Hematopoietic multipotent progenitor cell treated with erythropoietin and hydrocortisone succinate and interleukin-3 and kit ligand, for 4 days (in vitro differentiated cells): ENCODE data around the gene SRCIN1.
"Not testable (repeated sequence)": the region's sequence is repeated elsewhere in the genome, so short reads cannot be mapped to it uniquely, and the experiment has no call there.

Source experiments
- DNase-seq: peaks from one replicate; pipeline ENCODE4 v3.0.0-alpha.2; 2015

Gene SRCIN1

DNA sequence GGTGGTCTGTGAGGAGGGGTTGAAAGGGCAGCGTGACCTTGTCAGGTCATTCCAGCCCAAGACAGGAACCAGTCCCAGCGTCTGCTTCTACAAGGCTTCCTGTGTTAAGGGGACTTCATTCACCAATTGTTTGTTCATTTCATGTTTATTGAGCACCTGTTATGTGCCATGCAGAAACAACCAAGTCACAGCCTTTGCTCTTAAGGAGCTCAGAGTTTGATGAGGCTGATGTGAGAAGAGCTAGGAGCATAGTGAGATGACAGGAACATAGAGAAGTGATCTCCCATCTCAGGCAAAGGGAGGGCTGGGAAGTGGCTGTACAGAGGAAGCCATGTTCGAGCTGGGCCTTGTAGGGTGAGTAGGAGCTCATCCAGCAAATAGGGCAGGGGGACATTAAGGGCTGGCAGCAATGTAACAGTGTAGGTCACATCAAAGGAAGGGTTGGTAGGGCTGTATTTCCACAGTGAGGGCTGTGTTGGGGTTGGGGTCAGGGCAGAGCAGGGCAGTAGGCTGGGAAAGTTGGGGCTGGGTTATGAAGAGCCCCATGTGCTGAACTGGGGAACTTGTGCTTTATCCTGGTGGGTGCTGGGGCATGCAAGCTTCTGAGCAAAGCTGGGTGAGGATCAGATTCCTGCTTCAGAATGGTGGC is 97.7 kb downstream of the SRCIN1 start:
- DNase-seq: no peak

DNA sequence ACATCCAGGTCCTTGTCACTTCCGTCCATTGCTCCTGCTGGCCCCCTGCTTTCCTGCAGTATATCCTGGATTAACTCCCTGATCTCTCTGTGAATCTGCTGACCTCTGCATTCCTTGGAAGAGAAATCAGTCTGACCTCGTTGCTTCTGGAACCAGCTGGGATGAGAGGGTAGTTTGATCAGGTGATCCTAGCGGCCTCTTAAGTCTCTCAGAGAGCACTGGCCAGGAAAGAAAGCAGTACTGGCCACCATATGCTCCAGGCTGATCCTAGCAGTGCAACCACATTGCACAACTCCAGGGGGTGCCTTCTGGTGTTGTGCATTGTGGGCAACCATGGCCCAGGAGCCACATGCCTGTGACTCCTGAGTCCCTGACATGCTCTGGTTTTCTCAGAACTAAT is 98.3 kb downstream of the SRCIN1 start:
- DNase-seq: no peak

DNA sequence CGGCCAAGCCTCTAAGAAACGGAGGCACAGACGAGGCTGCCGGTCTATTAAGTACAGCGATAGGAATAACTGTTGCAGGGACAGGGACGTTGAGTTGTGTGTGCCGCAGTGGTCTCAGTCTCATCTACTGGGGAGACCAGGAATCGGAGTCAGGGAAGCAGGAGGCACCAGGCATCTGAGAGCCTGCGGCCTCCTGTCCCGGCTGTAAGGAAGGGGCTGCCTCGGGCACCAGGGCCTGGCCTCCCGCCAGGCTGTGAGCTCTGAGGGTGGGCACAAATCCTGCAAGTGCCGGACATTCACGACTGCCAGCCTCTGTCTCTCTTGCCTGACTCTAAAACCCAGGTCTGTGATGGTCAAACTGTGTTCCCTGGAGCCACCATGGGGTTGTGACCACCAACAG is 101.5 kb downstream of the SRCIN1 start:
- no peak for DNase-seq

DNA sequence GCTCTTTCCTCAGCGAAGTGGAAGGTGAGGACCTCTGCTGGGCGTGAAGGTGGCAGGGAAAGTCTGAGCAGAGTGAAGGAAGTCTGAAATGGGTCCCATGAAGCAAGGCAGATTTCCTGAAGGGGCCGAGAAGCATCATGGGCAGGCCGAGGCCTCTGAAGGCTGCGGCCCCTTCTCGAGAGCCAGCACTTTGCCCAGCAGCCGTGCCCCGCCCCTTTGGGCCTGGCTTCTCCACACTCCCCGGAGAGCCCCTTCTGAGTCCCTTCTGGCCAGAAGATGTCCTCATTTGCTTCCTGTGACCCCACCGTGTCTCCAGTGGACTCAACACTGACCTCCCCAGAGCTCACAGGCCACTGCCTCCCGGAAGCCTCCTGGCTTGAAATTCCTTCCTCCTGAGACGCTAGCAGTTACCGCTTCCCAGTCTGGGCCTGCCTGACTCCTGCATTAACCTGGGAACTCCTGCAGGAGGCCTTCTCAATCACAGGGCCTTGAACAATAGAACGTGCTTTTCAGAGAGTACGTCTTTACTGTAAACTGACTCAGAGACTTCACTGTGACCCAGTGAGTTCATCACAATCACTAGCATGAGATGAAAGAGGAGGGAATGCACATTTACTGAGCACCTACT is 102.4 kb downstream of the SRCIN1 start:
- not testable (repeated sequence) for DNase-seq

DNA sequence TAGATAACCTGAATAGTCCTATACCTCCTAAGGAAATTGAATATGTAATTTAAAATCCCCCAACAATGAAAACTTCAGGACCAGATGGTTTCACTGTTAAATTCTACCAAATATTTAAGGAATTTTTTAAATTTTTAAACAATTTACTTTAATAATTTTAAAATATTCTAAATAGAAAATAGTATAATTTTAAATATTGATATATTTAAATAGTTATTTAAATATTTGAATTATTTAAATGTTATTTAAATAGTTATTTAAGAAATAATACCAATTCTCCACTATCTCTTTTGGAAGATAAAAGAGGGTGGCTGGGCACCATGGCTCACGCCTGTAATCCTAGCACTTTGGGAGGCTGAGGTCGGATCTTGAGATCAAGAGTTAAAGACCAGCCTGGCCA is 104.0 kb downstream of the SRCIN1 start:
- DNase-seq: not testable (repeated sequence)

DNA sequence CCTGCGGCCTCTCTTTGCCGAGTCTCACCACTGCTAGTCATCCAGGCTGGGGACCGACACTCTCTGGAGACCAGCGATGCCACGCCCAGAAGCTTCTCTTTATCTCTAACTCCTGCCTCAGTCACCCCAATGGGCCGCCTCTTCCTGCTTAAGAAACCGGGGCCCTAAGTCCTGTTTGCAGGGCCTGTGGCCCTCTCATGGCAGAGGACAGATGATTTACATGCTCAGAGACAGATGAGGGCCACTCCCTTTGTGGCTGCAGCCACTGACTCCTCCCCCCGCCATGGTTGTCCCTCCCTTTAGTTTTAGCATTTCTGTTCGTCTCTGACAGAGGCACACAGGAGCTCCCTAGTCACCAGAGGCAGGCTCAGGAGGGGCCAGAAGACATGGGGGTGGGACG is 106.5 kb downstream of the SRCIN1 start:
- not testable (repeated sequence) for DNase-seq

DNA sequence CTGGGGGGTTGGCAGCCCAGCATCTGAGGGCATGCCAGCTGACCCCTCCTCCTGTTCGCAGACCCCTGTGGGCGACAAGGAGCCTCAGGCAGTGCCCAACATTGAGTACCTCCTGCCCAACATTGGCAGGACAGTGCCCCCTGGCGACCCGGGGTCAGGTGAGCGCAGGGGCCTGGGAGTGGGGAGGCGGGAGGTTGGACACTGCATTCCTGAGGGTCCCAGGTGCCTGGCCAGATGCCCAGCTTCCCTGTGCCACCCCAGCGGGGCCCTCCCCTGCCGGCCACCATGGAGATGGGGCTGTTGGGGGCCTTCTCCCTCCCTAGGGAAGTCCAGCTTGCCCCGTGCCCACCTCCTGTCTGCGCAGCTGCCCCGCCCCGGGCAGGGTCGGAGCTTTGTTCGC is 107.4 kb downstream of the SRCIN1 start:
- DNase-seq: no peak

DNA sequence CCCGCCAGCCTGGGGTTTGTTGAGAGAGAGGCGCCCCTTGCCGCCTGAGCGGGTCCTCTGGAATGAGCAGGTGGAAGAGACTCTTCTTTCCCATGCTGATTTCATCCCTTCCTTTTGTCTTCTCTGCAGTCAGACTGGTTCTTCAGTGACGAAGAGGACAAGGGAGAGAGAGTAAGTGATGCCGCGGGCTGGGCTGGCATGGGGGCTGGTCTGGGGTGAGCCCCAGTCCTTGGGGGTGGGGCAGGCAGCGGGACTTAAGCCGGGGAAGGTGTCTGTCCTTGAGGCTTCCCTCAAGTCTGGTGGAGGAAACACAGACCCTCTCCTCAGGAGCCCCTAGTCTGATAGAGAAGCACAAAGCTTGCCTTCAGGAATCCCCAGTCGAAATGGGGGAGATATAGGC is 108.1 kb downstream of the SRCIN1 start:
- DNase-seq: not testable (repeated sequence)

DNA sequence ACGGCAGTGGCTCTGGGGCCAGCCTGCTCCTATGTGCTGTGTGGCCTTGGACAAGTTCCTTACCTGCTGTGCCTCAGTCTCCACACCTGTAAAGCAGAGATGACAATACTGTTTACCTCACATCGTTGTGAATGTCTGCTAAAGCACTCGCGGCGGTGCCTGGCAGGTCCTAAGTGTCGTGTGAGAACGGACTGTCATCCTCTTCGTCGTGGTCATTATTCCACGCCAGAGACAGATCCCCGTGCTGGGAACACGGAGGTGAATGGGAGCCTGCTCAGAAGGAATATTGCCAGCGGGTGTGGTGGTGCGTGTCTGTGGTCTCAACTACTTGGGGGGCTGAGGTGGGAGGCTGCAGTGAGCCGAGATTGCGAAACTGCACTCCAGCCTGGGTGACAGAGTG is 111.6 kb downstream of the SRCIN1 start:
- not testable (repeated sequence) for DNase-seq

DNA sequence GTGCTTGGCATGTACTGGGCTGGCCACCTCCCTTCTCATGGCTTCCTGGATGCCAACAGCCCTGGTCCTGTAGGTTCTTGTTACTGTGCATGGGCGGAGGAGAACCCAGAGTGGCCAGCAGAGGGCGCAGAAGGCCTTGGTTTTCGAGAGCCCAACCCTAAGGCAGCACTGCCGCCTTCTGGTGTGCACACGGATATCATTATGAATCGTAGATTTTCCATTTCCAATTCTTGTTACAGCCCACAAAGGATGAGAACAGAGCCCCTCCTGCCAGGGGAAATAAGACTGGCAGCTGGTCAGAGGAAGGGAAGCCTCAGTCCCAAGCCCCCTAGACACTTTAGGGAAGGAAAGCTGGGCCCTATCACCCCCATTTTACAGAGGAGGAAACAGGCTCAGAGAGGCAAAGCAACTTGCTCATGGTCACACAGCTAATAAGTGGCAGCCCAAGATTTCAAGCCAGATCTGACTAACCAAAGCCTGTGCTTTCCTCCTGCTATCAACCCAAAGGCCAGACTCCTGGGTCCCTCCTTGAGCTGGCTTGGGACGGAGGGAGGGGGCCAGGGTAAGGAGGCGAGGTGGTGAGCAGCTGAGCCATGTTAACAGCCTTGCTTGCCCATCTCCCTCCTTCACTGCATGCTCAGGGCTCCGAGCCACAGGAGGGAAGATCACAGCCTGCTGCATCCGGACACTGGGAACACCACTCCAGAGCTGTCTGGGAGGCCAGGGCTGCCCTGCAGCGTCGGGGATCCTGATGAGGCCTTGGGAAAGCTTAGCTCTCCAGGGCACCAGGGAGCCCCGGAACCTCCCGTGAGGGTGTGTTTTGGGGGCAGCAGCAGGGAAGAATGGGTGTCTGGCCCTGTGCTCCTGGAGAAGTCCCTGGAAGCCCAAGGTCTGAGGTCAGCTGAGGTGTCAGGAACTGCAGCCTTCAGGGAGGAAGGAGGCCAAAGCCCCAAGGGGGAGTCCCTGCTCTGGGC is 113.4 kb downstream of the SRCIN1 start:
- DNase-seq: peak; percentile 93

DNA sequence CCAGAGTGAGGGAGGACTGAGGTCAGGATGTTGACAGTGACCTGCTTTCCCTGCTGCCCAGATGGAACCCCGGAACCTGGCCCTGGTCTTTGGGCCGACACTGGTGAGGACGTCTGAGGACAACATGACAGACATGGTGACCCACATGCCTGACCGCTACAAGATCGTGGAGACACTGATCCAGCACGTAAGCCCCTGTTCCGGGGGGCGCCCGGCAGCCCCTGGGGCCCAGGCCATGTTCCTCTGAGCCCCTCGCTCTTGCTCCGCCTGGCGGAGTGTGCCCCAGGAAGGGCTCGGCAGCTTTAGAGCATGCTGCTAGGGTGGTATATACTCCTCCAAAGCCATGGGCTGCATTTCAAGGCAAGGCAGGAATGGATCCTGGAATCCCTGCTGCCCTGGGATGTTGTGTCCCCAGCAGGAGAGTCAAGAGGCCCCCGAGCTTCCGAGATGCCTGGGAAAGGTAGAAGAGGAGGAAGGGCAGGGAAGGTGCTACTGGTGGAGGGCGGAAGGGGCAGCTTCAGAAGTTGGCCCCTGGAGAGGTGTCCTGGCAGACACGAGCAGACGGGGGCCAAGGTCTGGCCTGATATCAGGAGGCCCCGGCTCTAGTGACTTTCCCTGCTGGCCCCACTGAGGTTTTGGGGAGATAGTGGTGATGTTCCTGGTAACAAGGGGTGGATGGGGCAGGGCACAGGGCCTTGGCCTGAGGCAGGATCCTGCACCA is 114.2 kb downstream of the SRCIN1 start:
- not testable (repeated sequence) for DNase-seq

DNA sequence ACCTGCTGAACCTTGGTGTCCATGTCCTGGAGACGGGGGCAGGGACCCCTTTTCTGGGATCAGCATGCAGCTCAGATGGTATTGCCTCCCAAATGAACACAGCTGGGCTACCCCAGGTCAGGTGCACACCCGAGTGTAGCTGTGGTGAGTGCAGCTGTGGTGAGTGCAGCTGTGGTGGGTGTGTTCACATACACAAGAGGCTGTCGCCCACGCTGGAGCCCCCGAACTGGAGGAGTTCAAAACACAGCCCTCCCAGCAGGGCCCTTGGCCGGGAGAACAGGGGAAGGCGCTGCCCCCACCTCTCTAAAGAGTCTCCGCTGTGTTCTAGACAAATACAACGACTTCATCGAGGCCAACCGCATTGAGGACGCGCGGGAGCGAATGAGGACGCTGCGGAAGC is 116.0 kb downstream of the SRCIN1 start:
- DNase-seq: not testable (repeated sequence)

DNA sequence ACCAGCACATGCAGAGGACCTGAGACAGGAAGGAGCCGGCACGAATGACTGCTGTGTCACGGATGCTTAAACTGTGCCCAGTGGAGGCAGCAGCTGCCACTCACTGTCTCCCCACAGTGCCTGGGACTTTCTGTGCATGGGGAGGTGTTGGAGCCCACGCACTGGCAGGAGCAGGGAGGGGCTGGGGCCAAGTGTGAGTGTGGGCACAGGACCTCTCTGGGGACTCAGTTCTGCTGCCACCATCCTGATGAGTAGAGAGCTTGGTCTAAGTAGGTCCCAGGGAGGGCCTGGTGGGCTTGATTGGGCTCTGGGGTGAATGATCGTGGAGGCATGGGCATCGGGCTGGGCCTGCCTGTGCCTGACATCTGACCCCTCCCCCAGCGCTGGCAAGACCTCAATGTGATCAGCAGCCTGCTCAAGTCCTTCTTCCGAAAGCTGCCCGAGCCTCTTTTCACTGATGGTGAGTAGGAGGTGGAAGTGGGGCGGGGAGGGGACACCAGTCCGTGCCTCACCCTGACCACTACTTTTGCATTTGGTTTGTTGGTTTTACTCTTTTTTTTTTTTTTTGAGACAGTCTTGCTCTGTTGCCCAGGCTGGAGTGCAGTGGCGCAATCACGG is 120.0 kb downstream of the SRCIN1 start:
- not testable (repeated sequence) for DNase-seq

DNA sequence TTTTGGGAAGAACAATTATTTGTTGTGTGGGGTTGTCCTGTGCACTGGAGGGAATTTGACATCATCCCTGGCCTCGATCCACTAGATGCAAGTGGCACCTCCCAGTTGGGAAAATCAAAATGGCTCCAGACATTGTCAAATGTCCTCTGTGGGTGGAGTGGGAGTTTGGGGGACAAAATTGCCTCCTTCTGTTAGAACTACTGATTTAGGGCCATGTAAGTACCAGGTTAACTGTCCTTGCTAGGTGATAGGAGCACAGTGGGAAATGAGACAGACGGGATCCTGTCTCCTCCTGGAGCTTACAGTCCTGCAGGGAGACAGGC is 120.6 kb downstream of the SRCIN1 start:
- no peak for DNase-seq

DNA sequence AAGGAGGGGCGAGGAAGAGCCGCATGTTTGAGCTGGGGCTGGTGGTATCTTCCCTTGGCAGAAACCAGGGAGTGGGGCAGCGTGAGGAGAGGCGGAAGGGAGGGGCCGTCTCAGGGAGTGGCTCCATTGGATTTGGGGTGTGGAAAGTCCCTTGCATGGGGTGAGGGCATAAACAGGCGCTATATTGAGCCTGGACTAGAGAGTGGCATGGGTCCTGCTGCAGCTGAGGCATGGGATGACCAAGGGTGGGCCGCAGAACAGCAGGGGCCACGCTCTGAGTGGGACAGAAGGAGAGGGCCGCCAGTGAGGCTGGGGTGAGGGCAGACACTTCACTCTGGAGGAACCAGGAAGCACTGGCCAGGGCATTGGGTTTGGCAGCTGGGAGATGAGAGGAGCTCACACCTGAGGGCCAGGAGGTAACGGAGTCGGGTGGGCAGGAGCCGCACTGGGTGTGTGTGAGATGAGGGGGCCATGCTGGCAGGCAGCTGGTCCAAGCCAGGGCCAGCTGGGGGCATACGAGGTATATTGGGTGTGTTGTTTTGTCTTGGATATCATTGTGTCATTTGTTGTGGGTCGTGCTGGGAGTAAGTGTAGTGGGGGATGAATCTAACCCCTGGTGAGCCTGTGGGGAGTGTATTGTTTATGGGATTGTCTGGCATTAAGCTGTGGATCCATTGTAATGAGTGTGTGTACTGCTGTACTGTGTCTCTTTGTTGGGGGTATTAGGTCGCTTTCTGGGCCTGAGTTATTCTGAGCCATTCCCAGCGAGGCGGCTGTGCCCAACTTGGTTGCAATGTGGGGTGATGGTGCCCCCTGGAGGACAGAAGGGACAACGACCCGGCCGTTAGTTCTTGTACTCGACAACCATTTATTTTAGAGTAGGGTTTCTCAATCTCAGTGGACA is 121.3 kb downstream of the SRCIN1 start:
- peak; percentile 84 for DNase-seq

DNA sequence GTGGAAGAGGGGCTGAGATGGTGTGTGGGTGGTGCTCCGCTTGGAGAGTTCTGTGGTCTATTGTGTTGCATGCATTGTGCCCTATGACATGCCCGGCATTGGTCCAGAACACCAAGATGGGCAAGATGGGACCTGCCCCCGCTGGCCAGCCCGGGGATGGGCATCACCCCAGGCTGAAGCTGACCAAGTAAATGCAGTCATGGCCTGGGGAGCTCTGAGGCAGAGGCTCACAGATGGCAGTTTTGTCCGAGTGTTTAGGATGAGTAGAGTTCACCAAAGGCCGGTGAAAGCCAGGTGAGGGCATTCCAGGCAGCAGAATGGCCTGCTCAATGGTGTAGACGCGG is 123.1 kb downstream of the SRCIN1 start:
- not testable (repeated sequence) for DNase-seq

DNA sequence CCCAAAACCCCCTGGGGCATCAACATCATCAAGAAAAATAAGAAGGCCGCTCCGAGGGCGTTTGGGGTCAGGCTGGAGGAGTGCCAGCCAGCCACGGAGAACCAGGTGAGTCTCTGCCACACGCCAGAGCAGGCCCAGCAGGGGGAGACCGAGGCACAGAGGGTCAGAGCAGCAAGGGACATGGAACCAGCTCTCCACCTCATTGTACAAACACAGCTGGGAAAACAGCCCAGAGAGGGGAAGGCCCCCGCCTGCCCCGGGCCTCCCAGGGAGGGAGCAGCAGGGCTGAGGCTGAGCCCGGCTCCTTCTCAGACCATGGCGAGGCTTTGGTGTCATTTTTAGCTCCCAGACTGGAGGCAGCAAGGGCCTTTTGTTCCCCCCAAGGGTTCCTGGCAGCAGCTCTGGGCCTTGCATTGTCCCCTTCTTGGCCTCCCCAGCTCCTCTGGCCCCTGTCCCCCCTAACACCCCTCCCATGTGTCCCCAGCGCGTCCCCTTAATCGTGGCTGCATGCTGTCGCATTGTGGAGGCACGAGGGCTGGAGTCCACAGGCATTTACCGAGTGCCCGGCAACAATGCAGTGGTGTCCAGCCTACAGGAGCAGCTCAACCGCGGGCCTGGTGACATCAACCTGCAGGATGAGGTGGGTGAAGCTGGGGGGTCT is 123.6 kb downstream of the SRCIN1 start:
- DNase-seq: not testable (repeated sequence)
